ENCODE data around the gene DPEP1. TPM values are rescaled to one million over a fixed set of nuclear protein-coding genes. Genes with fewer than 3 reads are reported as not detected.

DPEP1 gene
- polyA plus RNA-seq, 3 donors, result not detected

DNA sequence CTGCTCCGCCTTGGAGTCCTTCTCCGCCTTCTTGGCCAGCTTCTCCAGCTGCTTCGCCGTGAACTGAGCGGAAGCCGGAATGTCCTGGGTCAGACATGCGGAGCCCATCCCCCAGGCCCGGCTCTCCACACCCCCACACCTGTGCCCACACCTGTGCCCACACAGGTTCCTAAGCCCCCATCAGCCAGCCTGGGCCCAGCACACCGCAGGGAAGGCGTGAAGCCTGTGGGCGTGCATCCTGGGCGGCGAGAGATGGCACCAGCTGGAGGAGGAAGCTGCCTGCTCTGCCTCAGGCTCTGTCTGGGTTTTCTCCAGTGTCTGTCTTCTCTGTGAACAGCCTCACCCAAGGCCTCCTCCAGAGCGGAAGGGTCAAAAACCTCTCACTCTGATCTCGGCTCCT, 38.1 kb downstream of the DPEP1 start:
- H3K27ac Mint-ChIP-seq, result no peak overlapping the region
- H3K27me3 Mint-ChIP-seq (ENCODE audit: low read depth in 3 of 3), result peaks cover 0 to 1% (median 0%) of the 10 kb centered on the region in 3 donors

DNA sequence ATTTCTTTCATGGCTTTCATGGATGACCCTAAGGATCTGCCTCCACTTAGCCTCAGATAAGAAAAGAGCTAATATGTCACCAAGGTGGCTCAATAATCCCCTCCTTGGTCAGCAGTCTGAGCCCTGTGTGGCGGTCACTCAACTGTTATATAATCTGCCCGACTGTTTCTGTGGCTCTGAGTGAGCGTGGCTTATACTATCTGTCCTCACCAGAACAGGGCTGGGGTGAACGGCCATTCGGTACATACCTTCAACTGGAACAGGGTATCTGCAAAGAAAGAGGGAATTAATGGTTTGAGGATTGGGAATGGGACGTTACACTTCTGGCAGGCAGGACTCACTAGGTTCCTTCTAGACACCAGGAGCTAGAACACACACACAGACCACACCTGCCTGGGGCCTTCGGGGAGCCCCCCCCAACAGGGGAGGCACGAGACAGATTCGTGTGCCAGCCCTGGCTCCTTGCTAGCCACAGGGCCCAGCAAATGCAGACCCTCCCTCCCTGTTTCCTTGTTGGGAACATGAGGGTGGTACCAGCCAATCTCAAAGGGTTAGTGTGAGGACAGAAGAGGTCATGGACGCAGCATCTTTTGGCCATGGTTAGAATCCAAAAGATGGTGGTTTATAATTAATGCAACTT, 40.3 kb downstream of the DPEP1 start:
- Histone ChIP-seq H3K79me2 (ENCODE audit: insufficient read depth, low read length) (peaks cover 67% of the 10 kb centered on the region), H3K9me3 (replicated peaks in 1 of 2; ENCODE audit: control insufficient read depth in 1 of 2, insufficient read depth in 1 of 2, low read length in 2 of 2) (no peaks in the 10 kb centered on the region), H3K9ac (ENCODE audit: insufficient read depth, low read length, poor library complexity, severe bottlenecking) (no peak overlapping the region), H3K36me3 (replicated peaks in 1 of 2; ENCODE audit: control insufficient read depth in 1 of 2, insufficient read depth in 2 of 2, low read length in 2 of 2) (peaks cover 34 to 52% of the 10 kb centered on the region in 2 donors), H3K4me1 (ENCODE audit: control insufficient read depth in 1 of 2, insufficient read depth in 2 of 2, low read length in 2 of 2) (peaks cover 14 to 20% of the 10 kb centered on the region in 2 donors), H3K4me3 (replicated peaks in 1 of 3; ENCODE audit: low read depth in 2 of 3, low read length in 3 of 3) (no peak overlapping the region), H3K4me2 (replicated peaks; ENCODE audit: extremely low read depth, low read length, poor library complexity, severe bottlenecking) (no peak overlapping the region), H3K27ac (ENCODE audit: low read depth in 1 of 2, low read length in 2 of 2) (no peak overlapping the region), H2AFZ (ENCODE audit: insufficient read depth, low read depth, low read length, poor library complexity, severe bottlenecking) (no peak overlapping the region), H4K20me1 (ENCODE audit: insufficient read depth, low read length) (peaks cover 65% of the 10 kb centered on the region), H3K27me3 (ENCODE audit: control insufficient read depth in 2 of 2, insufficient read depth in 2 of 2, low read length in 2 of 2) (no peaks in the 10 kb centered on the region)
- no peaks in the 10 kb centered on the region for H3K9me3 Mint-ChIP-seq
- peaks cover 25 to 57% of the 10 kb centered on the region in 2 donors for H3K36me3 Mint-ChIP-seq
- DNase-seq, result no peak
- no peak overlapping the region for H3K4me3 Mint-ChIP-seq
- peak overlapping the region in 2 of 7 donors; percentile 22 to 40 for H3K27ac Mint-ChIP-seq
- TF ChIP-seq, protein P1, sequence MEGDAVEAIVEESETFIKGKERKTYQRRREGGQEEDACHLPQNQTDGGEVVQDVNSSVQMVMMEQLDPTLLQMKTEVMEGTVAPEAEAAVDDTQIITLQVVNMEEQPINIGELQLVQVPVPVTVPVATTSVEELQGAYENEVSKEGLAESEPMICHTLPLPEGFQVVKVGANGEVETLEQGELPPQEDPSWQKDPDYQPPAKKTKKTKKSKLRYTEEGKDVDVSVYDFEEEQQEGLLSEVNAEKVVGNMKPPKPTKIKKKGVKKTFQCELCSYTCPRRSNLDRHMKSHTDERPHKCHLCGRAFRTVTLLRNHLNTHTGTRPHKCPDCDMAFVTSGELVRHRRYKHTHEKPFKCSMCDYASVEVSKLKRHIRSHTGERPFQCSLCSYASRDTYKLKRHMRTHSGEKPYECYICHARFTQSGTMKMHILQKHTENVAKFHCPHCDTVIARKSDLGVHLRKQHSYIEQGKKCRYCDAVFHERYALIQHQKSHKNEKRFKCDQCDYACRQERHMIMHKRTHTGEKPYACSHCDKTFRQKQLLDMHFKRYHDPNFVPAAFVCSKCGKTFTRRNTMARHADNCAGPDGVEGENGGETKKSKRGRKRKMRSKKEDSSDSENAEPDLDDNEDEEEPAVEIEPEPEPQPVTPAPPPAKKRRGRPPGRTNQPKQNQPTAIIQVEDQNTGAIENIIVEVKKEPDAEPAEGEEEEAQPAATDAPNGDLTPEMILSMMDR (IDR thresholded peaks at IDR 0.05), result no peak
- H3K27me3 Mint-ChIP-seq (ENCODE audit: low read depth in 3 of 3), result peaks cover 0 to 1% (median 0%) of the 10 kb centered on the region in 3 donors
- 90% methylated on average over 4 of the region's 10 CpGs for WGBS (ENCODE audit: insufficient coverage)
- peaks cover 26% of the 10 kb centered on the region for H3K4me1 Mint-ChIP-seq
- intact Hi-C loops (cut with micrococcal nuclease), result no loop called here

More for the DNA sequence above, 38.1 kb downstream of the DPEP1 start:
- H3K9ac ChIP-seq (ENCODE audit: insufficient read depth, low read length, poor library complexity, severe bottlenecking), result no peak overlapping the region
- Mint-ChIP-seq H3K9me3 (peaks cover 0 to 2% (median 0%) of the 10 kb centered on the region in 7 donors), H3K36me3 (peaks cover 35 to 70% of the 10 kb centered on the region in 2 donors), H3K4me3 (no peak overlapping the region), H3K4me1 (peaks cover 16% of the 10 kb centered on the region)
- WGBS (ENCODE audit: insufficient coverage), result 96% methylated on average over 7 of the region's 15 CpGs
- peaks cover 47% of the 10 kb centered on the region for H3K79me2 ChIP-seq (ENCODE audit: insufficient read depth, low read length)
- no peak for DNase-seq
- TF ChIP-seq, protein P1 (IDR thresholded peaks at IDR 0.05), result no peak
- H3K27me3 ChIP-seq (ENCODE audit: control insufficient read depth in 2 of 2, insufficient read depth in 2 of 2, low read length in 2 of 2), result no peaks in the 10 kb centered on the region
- intact Hi-C loops (cut with micrococcal nuclease), result no loop called here
- H3K27ac ChIP-seq (ENCODE audit: low read depth in 1 of 2, low read length in 2 of 2), result no peak overlapping the region
- no peak overlapping the region for H3K4me2 ChIP-seq (replicated peaks; ENCODE audit: extremely low read depth, low read length, poor library complexity, severe bottlenecking)
- peaks cover 65% of the 10 kb centered on the region for H4K20me1 ChIP-seq (ENCODE audit: insufficient read depth, low read length)
- no peak overlapping the region for H2AFZ ChIP-seq (ENCODE audit: insufficient read depth, low read depth, low read length, poor library complexity, severe bottlenecking)
- peaks cover 2 to 6% of the 10 kb centered on the region in 2 donors for H3K4me1 ChIP-seq (ENCODE audit: control insufficient read depth in 1 of 2, insufficient read depth in 2 of 2, low read length in 2 of 2)
- H3K36me3 ChIP-seq (replicated peaks in 1 of 2; ENCODE audit: control insufficient read depth in 1 of 2, insufficient read depth in 2 of 2, low read length in 2 of 2), result peaks cover 47 to 66% of the 10 kb centered on the region in 2 donors
- H3K4me3 ChIP-seq (replicated peaks in 1 of 3; ENCODE audit: low read depth in 2 of 3, low read length in 3 of 3), result no peak overlapping the region
- no peaks in the 10 kb centered on the region for H3K9me3 ChIP-seq (replicated peaks in 1 of 2; ENCODE audit: control insufficient read depth in 1 of 2, insufficient read depth in 1 of 2, low read length in 2 of 2)

Data from CD14-positive monocyte (primary cell).